Measurements from ENCODE around the gene PUS10.
A peak's percentile ranks its signal among the peaks of the same experiment; 100 is the strongest.
"Not testable (repeated sequence)": the region's sequence is repeated elsewhere in the genome, so short reads cannot be mapped to it uniquely, and the experiment has no call there.

PUS10 gene

GRCh38 chr2:61017556-61018317 is at the start of gene PUS10, which contains the start of gene PEX13:
PUS10 (minus strand) TSS chr2:61018255; CDS start chr2:61011890, 6,365 bp downstream.
PEX13 (plus strand) TSS chr2:61017720; CDS start chr2:61017760, 40 bp downstream.
- peak; percentile 67 to 80 for DNase-seq

- peak; percentile 90 to 93 for DNase-seq
Observed at GRCh38 chr2:61065714-61066709, 48.0 kb upstream of the PUS10 start, which contains the start of gene SANBR. SANBR (plus strand) TSS chr2:61065871; CDS start chr2:61070351, 4,480 bp downstream.

- no peak for DNase-seq
Observed at GRCh38 chr2:61059382-61059781, 41.3 kb upstream of the PUS10 start.

DNA sequence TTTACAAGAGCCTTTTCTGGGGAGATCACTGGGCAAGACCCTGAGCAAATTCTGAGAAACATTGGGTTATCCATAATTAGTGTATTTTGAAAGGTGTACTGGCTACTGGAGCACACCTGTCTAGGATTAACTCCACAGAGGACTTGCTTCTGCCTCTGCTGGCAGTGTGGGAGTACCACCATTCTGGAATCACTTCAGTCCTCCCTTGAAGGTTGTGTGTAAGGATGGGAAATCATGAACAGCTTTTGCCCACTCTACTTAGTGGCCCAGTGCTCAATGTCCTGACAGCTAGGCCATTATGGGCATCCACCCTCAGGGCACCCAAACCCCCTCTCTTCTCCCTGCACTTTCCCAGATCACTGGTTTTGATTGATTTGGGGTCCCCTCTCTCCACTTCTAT is 39.5 kb upstream of the PUS10 start:
- no peak for DNase-seq

DNA sequence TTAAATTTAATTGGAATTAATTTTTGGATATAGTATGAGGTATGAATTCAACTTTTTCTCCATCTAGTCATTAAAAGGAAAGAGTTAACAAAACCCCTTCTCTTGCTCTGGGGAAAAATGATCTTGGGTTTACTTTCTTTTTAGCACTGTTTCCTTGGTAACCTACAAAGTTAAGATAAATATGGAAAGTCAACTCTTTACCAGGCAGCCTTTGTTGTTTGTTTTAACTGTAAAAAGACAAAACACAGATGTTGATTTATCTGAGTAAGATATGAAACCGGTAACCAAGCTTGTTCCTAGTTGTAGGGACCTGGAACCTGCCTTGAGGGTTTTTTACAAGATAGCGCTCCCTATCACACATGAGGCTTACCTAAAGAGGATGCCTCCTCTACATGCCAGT is 37.5 kb upstream of the PUS10 start:
- DNase-seq = no peak

DNA sequence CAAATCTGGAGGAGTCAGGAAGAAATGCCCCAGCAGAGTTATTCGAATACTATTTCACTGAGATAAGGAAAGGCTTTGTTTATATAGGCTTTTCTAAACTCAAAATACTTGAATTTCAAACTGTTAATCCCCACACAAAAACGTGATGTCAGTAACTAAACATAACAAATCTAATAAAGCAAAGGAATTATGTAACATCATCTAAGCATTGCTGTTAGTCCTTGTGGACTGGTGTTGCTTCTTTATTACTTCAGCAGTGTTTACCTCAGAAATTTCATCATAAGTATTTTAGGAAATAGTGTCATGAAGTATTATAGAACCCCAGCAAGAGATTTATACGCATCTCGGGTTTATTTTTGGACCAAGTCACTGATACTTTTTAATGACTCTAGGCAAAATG is 27.9 kb upstream of the PUS10 start:
- no peak for DNase-seq

GRCh38 chr2:61045226-61045625 is 27.2 kb upstream of the PUS10 start:
- DNase-seq = no peak

- no peak for DNase-seq
Observed at GRCh38 chr2:61044636-61045035, 26.6 kb upstream of the PUS10 start.

- DNase-seq = no peak
Observed at GRCh38 chr2:61042807-61043206, 24.8 kb upstream of the PUS10 start.

GRCh38 chr2:61036643-61037042 is 18.6 kb upstream of the PUS10 start:
- not testable (repeated sequence) for DNase-seq

DNA sequence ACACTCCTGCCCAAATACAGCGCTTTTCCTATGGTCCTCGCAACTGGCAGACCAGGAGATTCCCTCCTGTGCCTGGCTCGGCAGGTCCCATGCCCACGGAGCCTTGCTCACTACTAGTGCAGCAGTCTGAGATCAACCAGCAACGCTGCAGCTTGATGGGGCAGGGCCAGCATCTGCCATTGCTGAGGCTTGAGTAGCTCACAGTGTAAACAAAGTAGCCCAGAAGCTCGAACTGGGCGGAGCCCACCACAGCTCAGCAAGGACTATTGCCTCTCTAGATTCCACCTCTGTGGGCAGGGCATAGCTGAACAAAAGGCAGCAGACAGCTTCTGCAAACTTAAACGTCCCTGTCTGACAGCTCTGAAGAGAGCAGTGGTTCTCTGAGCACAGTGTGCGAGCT is 16.5 kb upstream of the PUS10 start:
- DNase-seq = not testable (repeated sequence)

GRCh38 chr2:61029533-61029932 is 11.5 kb upstream of the PUS10 start:
- no peak for DNase-seq

GRCh38 chr2:61023670-61024069 is 5.6 kb upstream of the PUS10 start:
- DNase-seq = no peak

DNA sequence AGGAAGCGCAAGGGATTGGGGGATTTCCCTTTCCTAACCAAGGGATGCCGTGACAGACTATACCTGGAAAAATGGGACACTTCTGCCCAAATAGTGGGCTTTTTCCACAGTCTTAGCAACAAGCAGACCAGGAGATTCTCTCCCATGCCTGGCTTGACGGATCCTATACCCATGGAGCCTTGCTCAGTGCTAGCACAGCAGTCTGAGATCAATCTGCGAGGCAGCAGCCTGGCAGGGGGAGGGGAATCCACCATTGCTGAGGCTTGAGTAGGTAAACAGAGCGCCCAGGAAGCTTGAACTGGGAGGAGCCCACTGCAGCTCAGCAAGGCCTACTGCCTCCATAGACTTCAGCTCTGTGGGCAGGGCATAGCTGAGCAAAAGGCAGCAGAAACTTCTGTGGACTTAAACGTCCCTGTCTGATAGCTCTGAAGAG is 3.2 kb upstream of the PUS10 start:
- DNase-seq = no peak

- DNase-seq = no peak
Observed at GRCh38 chr2:61018798-61019197, 743 bp upstream of the PUS10 start.

DNA sequence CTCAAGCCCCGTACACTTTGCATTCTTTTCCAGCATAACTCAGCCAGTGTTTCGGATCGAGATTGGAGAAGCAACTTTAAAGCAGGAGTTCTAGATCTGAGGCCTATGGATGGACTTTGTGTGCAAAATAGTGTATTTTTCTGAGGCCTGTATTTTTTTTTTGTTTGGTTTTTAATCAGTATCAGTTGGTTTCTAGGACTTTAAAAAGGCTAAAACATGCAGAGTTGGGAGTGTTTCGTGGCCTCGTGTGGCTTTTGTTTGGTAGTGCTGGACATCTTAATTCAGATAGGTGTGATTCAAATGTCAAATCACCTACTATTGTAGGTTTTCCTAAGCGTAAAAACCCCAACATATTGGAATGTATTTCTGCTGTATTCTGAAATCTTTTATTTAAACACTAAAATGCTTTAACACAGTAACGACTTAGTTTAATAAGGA is 282 bp upstream of the PUS10 start:
- peak in 1 of 2 experiments; percentile 44 for DNase-seq

DNA sequence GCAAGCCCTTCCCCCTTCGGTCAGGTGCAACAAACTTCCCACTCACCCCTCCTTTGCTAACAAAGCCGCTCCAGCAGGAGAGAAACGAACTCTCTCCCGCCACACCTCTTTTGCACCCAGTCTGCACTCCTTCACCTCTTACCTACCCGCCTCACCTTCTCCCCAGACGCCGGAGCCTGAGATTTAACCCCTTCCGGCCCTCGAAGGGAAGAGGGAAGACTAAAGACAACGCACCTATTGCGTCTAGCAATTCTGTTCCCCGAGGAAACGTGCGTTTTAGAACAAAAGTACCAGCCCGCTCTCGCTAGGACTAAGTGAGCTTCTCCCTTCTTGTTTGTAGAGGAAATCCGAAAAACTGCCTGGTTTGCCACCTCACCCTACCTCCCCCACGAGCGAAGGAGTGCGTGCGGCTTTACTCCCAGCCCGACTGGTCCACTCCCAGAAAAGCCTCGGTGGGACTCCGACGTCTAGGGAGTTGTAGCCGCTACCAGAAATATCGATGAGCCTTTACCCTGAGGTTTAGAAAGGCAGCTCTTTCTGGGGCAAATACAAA is 976 bp downstream of the PUS10 start:
- DNase-seq = peak; percentile 79 to 80

GRCh38 chr2:61016392-61017002 is 1.6 kb downstream of the PUS10 start:
- DNase-seq = no peak

GRCh38 chr2:61015976-61016375 is 2.1 kb downstream of the PUS10 start:
- no peak for DNase-seq

- DNase-seq = no peak
Observed at GRCh38 chr2:61014763-61015162, 3.3 kb downstream of the PUS10 start.

GRCh38 chr2:61013382-61013781 is 4.7 kb downstream of the PUS10 start:
- DNase-seq = no peak

GRCh38 chr2:61012303-61012702 is 5.8 kb downstream of the PUS10 start:
- DNase-seq = peak in 1 of 2 experiments; percentile 10

DNA sequence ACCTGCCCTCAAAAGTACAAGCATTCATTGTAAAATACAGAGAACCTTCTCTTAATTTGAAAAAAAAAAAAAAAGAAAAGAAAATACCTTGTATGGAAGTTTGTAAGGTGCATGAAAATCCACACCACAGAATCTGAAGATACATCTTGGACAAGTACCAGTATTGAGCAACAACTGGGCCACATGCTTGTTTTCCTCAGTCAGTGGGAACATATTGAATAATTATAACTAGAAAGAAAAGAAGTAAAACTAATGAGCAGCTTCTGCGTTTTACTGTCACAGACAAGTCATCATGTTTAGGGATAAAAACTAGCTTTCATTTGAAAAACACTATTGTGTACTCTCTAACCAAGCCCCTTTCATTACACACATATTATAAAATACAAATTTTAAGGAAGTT is 6.4 kb downstream of the PUS10 start:
- no peak for DNase-seq

All from AML-193 (cell line).